GM18951 (cell line): ENCODE results near the gene HOXD4.

Source experiments
- POLR2A ChIP-seq: IDR thresholded peaks from 4 replicates; pipeline ENCODE4 v1.6.1; 2011; ENCODE audit warnings: mild to moderate bottlenecking; ENCODE audit not compliant: insufficient read length, insufficient read depth; ENCODE audit errors: extremely low read depth
- in situ Hi-C: fragments of 300-500 bp; cut with MboI; formaldehyde crosslinking; loops from one replicate; pipeline ENCODE4 v1.12.0; 2022; ENCODE audit warnings: low sequenced_read_pairs, mixed read lengths, inconsistent platforms; ENCODE audit not compliant: unreplicated experiment

HOXD4 gene

GRCh38 chr2:176109192-176109901 lies 42.0 kb upstream of the HOXD4 start:
- no peak for TF ChIP-seq POLR2A
- in situ Hi-C loops = no loop called here

GRCh38 chr2:176109946-176110345 lies 41.4 kb upstream of the HOXD4 start:
- no peak for TF ChIP-seq POLR2A
- in situ Hi-C loops = no loop called here

GRCh38 chr2:176110415-176111308 lies 40.7 kb upstream of the HOXD4 start:
- no peak for TF ChIP-seq POLR2A
- in situ Hi-C loops = no loop called here

GRCh38 chr2:176111309-176111663 lies 40.1 kb upstream of the HOXD4 start:
- no peak for TF ChIP-seq POLR2A
- in situ Hi-C loops = no loop called here

- in situ Hi-C loops = no loop called here
- TF ChIP-seq POLR2A = no peak
These were observed 39.4 kb upstream of the HOXD4 start for GRCh38 chr2:176111846-176112374.

GRCh38 chr2:176112375-176113302 lies 38.7 kb upstream of the HOXD4 start:
- no peak for TF ChIP-seq POLR2A
- in situ Hi-C loops = no loop called here

GRCh38 chr2:176114120-176114929 lies 37.0 kb upstream of the HOXD4 start:
- no peak for TF ChIP-seq POLR2A
- in situ Hi-C loops = no loop called here

- in situ Hi-C loops = no loop called here
- TF ChIP-seq POLR2A = no peak
These were observed 36.3 kb upstream of the HOXD4 start for GRCh38 chr2:176114930-176115625.

GRCh38 chr2:176115883-176116813 lies 35.2 kb upstream of the HOXD4 start, which contains the start of gene HOXD10:
TSS of gene HOXD10 (plus strand) at chr2:176116778. CDS start at chr2:176116834, 56 bp downstream.
- in situ Hi-C loops = no loop called here
- no peak for TF ChIP-seq POLR2A

GRCh38 chr2:176117162-176117822 lies 34.1 kb upstream of the HOXD4 start:
- no peak for TF ChIP-seq POLR2A
- in situ Hi-C loops = no loop called here

- in situ Hi-C loops = no loop called here
- no peak for TF ChIP-seq POLR2A
These were observed 33.5 kb upstream of the HOXD4 start for GRCh38 chr2:176117823-176118371.
